HG03521 (cell line): ENCODE measurements around the gene MUC12.
"Not testable (repeated sequence)": the region's sequence is repeated elsewhere in the genome, so short reads cannot be mapped to it uniquely, and the experiment has no call there.

Experiments
- ATAC-seq: cut with Tn5 transposase; IDR thresholded peaks from one replicate; pipeline ENCODE4 v1.9.1; 2021; ENCODE audit warnings: mild to moderate bottlenecking, moderate library complexity; ENCODE audit not compliant: unreplicated experiment

Gene MUC12, protein sequence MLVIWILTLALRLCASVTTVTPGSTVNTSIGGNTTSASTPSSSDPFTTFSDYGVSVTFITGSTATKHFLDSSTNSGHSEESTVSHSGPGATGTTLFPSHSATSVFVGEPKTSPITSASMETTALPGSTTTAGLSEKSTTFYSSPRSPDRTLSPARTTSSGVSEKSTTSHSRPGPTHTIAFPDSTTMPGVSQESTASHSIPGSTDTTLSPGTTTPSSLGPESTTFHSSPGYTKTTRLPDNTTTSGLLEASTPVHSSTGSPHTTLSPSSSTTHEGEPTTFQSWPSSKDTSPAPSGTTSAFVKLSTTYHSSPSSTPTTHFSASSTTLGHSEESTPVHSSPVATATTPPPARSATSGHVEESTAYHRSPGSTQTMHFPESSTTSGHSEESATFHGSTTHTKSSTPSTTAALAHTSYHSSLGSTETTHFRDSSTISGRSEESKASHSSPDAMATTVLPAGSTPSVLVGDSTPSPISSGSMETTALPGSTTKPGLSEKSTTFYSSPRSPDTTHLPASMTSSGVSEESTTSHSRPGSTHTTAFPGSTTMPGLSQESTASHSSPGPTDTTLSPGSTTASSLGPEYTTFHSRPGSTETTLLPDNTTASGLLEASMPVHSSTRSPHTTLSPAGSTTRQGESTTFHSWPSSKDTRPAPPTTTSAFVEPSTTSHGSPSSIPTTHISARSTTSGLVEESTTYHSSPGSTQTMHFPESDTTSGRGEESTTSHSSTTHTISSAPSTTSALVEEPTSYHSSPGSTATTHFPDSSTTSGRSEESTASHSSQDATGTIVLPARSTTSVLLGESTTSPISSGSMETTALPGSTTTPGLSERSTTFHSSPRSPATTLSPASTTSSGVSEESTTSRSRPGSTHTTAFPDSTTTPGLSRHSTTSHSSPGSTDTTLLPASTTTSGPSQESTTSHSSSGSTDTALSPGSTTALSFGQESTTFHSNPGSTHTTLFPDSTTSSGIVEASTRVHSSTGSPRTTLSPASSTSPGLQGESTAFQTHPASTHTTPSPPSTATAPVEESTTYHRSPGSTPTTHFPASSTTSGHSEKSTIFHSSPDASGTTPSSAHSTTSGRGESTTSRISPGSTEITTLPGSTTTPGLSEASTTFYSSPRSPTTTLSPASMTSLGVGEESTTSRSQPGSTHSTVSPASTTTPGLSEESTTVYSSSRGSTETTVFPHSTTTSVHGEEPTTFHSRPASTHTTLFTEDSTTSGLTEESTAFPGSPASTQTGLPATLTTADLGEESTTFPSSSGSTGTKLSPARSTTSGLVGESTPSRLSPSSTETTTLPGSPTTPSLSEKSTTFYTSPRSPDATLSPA (N-terminal part only)

DNA sequence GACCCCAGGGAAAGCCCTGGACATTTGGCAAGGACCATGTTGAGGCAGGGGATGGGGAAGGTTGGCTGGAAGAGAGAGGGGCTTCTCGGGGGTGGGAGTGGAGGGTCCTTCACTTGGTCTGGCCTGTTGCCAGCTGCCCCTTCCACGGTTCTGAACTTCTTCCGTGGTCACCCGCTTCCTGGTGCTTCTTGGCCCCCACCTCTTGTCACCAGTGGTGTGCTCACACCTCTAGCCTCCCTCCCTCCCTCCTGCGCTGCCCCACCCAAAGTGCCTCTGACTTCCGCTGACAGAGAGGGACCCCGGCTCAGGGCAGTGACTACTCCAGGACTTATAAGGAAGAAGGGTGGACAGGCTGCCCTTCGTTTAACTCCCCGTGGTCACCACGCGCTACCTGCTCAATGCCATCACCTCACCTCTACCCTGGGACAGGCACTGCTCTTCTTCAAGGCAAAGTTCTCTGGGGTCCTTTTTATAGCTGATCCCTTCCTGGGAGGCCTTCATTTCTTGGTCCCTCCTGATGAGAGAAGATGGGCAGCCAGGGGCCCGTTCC is at the start of gene MUC12:
Gene MUC12, plus strand, starts transcription at position 500 of the 550 bp plus-strand sequence. CDS start 58 bp downstream, outside the sequence.
- ATAC-seq = no peak

DNA sequence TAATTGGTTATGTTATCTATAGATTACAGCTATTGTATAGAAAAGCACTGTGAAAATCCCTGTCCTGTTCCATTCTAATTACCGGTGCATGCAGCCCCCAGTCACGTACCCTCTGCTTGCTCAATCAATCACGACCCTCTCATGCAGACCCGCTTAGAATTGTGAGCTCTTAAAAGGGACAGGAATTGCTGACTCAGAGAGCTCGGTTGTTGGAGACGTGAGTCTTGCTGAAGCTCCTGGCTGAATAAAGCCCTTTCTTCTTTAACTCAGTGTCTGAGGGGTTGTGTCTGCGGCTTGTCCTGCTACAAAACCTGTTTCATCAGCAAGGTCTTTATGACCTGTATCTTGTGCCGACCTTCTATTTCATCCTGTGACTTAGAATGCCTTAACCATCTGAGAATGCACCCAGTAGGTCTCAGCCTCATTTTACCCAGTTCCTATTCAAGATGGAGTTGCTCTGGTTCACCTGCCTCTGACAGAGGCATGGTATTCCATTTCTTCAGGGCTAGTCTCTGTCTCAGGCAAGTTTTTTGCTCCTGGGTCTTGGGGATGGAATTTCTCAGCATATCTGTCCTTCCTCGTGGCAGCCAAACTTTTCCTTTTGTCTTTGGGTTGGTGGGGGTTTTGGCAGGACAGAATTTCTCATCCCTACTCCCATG is 49.5 kb upstream of the MUC12 start:
- ATAC-seq = not testable (repeated sequence)

GRCh38 chr7:100921039-100921438 is 48.3 kb upstream of the MUC12 start:
- ATAC-seq = no peak

DNA sequence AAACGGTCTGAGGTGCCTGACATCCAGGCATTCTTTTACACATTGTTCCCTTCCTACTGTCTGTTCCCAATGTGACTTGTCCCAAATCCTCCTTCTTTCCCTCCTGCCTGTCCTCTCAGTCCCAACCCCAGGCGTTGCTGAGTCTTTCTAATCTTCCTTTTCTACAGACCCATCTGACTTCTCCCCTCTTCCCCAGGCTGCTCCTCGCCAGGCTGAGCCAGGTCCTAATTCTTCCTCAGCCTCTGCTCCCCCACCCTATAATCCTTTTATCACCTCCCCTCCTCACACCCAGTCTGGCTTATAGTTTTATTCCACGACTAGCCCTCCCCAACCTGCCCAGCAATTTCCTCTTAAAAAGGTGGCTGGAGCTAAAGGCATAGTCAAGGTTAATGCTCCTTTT is 45.7 kb upstream of the MUC12 start:
- not testable (repeated sequence) for ATAC-seq

DNA sequence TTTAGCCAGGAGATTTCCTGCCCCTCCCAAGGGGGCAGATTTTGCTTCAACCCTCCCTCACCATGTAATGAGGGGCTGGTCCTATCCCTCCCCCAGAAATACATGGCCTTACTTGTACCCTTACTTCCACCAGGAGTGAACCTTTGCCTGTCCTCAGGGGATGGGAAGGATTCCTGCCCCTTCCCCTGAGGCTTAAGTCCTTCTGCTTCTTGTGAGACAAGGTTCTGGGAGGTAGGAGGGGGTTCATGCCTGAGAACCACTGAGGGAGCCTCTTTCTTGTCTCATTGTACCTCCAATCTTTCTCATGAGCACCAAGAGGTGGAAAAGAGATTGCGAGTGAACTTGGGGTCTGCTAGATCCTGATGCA is 39.6 kb upstream of the MUC12 start:
- ATAC-seq = no peak

DNA sequence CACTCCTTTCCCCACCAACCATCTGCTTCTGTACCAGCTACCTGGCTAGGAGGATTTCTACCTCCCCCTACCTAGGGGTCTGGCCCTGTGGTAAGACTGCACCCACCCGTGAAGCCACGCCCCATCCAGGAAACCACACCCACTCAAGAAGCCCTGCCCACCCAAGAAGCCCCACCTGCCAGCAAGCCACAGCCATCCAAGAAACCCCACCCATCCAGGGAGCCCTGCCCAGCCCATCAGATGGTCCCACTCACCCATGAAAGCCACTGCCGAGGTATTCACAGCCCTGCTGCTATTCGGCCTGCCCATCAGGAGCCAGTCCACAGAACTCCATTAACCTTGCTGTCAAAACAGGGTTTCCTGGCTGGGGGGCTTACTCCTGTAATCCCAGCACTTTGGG is 35.6 kb upstream of the MUC12 start:
- no peak for ATAC-seq

GRCh38 chr7:100935381-100935780 is 34.0 kb upstream of the MUC12 start:
- not testable (repeated sequence) for ATAC-seq

DNA sequence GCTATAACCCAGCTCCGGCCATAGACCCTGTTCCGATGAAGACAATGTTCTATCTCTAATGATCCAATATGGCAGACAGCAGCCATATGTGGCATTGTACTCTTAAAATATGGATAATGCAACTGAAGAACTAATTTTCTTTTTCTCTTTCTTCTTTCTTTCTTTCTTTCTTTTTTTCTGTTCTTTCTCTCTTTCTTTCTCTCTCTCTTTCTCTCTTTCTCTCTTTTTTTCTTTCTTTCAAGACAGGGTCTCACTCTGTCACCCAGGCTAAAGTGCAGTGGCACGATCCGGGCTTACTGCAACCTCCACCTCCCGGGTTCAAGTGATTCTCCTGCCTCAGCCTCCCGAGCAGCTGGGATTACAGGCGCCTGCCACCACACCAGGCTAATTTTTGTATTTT is 33.2 kb upstream of the MUC12 start:
- not testable (repeated sequence) for ATAC-seq

DNA sequence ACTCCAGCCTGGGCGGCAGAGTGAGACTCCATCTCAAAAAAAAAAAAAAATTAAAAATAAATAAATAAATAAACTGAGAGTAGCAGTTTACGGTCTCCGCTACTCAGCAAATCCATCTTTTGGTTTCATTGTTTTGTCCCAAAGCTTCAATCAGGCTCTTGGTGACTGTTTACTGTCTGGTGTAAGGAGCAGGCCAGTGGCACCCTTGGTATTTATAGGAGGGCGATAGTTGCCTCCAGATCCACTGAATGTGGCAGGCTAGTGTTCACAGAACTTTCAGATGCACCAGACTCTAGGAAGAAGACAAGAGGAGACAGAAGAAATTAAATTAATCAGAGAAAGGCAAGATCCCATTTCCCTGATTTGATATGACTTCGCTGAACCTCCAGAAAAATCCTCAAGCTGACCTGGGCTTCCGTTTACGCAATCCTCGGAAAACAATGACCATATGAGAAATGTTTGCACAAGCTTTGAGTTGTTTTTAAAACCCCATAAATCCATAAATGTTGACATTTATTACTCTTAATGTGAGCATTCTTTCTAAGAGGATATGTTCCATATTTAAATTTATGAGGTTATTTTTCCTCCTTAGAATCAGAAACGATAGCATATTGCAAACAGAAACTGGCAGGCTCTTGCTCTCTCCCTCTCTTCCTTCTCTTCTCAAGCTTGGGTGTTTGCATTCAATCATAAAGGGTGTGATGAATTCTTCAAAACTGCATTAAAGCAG is 27.2 kb upstream of the MUC12 start:
- no peak for ATAC-seq

DNA sequence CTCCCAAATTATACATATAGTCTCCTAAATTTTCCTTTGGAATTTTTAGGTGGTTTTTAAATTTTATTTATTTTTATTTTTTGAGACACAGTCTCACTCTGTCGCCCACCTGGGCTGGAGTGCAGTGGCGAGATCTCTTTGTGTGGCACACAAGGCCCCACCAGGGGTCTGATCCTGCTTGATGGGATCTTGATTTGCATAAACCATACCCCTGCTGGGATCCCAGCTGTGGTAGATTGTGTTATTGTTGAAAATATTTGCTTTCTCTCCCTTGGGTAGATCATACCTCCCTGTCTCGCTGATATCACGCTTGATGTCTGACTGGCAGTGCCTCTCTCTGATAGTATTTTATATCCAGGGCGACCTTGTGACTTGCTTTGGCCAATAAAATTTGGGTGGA is 25.7 kb upstream of the MUC12 start:
- ATAC-seq = no peak

GRCh38 chr7:100944138-100944537 is 25.2 kb upstream of the MUC12 start:
- ATAC-seq = no peak

GRCh38 chr7:100946111-100946510 is 23.3 kb upstream of the MUC12 start:
- ATAC-seq = no peak

- no peak for ATAC-seq
Observed at GRCh38 chr7:100946766-100947365, 22.5 kb upstream of the MUC12 start.

DNA sequence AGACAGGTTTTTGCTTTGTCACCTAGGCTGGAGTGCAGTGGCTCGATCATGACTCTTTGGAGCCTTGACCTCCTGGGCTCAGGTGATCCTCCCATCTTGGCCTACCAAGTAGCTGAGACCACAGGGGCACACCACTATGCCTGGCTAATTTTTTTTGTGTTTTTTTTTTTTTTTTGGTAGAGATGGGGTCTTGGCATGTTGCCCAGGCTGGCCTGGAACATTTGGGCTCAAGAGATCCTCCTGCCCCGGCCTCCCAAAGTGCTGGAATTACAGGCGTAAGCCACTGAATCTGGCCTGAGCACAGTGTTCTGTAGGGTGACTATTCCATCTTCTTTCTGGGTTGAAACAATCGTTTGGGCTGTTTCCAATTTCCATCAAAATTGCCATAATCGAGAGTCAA is 21.6 kb upstream of the MUC12 start:
- ATAC-seq = no peak

DNA sequence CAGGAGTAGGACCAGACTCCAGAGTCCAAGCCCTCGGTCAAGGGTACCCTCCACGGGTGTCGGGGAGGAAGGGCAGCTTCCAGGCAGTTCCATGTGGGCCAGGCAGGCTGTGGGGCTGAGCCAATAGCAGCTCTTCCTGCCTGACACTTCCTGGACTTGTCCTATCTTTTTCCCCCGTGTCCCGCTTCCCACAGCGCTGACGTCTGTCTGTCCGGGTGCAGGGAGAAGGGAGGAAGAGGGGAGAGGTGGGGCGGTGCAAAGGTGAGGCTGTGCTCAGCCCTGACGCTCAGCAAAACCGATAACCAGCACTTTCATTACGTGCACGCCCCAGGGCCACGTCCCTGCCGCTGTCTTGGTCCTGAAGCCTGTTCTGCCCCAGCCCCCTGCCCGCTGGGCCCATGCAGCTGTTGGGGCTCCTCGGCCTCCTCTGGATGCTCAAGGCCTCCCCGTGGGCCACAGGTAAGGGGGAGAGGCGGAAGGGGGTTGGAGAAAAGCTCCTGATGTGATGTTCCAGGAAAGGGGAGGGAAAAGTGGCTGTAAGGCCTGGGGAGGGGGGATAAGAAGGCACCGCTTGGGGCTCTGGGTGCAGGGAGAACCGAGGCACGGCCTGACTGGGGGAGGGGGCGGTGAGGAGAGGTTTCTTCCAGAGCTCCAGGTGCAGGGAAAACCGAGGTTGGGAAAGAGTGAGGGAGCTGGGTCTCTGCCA is 20.0 kb upstream of the MUC12 start, which contains the start of gene MUC3A:
Gene MUC3A, plus strand, starts transcription at position 308 of the 706 bp plus-strand sequence. Its CDS starts 91 bp downstream, at position 399.
- ATAC-seq = no peak

- ATAC-seq = no peak
Observed at GRCh38 chr7:100949933-100950443, 19.4 kb upstream of the MUC12 start.

GRCh38 chr7:100951172-100951571 is 18.2 kb upstream of the MUC12 start:
- ATAC-seq = no peak

- no peak for ATAC-seq
Observed at GRCh38 chr7:100951888-100952560, 17.3 kb upstream of the MUC12 start.
